Measurements from ENCODE around the gene FOXD4.
"Not testable (repeated sequence)": the region's sequence is repeated elsewhere in the genome, so short reads cannot be mapped to it uniquely, and the experiment has no call there.

The FOXD4 gene

GRCh38 chr9:117995-118467 is at the start of gene FOXD4:
Gene FOXD4 (minus strand): TSS chr9:118417. CDS start chr9:118119, 298 bp downstream.
- ATAC-seq, DNase-seq: not testable (repeated sequence)

DNA sequence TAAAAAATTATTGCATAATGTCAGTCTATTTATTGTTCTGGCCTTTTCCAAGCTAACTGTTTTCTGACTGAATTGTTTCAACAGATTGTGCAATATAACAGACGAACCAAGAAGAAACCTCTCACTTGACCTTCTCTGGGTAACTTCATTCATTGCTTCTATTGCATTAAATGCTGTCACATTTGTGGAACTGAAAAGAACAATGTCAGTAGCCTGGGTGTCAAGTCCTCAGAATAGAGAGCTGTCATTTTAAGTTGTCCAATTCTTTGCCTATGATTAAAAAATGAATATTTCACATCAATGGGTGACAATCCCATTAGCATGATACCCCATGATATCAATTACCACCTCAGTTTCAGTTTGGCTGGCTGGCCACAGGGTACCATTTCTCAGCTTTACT is 41.7 kb upstream of the FOXD4 start:
- DNase-seq, ATAC-seq: not testable (repeated sequence)

- ATAC-seq, DNase-seq: not testable (repeated sequence)
These were observed 33.0 kb upstream of the FOXD4 start for GRCh38 chr9:151173-151572.

DNA sequence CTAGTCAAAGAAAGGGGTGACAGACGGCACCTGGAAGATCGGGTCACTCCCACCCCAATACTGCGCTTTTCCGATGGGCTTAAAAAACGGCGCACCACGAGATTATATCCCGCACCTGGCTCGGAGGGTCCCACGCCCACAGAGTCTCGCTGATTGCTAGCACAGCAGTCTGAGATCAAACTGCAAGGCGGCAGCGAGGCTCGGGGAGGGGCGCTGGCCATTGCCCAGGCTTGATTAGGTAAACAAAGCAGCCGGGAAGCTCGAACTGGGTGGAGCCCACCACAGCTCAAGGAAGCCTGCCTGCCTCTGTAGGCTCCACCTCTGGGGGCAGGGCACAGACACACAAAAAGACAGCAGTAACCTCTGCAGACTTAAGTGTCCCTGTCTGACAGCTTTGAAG is 21.7 kb upstream of the FOXD4 start:
- ATAC-seq, DNase-seq: not testable (repeated sequence)

- peak; percentile 46 for DNase-seq
- ATAC-seq = not testable (repeated sequence)
These were observed 848 bp downstream of the FOXD4 start for GRCh38 chr9:117144-117994.

DNA sequence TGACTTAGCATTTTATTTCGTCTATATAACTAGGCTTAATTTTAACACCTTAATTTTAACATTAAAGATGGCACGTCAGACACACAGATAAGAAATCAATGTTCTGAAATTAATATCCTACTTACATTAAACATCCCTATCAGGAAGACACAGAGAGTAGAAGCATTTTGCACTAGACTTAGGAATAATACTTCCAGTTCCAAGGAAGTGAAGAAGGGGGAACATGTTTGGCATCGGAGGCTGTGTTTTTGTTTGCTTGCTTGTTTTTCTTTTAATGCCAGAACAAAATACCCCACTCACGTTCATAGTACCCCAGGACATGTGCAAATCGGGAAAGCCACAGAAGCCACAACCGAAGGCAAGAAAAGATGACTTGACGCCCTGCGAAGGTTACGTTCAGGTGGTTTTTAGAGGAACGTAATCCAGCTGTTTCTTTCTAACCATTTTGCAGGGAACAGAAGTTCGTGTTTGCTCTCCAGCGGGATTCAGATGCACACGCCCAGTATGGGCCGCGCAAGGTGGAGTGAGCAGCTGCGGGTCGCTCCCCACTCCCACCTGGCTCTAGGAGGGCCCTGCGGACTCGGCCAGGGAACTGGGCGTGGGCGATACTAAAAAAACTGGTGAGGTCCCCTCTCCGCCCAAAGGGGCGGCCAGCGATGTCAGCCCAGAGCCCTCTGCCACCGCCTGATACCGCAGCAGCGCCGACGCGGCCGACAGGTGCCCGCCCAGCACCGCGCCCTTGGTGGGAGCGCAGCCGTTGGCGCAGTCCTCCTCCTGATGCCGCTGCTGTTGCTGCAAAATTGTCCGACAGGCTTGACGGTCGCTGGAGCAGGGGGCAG is 1.8 kb downstream of the FOXD4 start:
- not testable (repeated sequence) for ATAC-seq, DNase-seq

GRCh38 chr9:115118-115451 is 3.1 kb downstream of the FOXD4 start:
- not testable (repeated sequence) for DNase-seq, ATAC-seq

DNA sequence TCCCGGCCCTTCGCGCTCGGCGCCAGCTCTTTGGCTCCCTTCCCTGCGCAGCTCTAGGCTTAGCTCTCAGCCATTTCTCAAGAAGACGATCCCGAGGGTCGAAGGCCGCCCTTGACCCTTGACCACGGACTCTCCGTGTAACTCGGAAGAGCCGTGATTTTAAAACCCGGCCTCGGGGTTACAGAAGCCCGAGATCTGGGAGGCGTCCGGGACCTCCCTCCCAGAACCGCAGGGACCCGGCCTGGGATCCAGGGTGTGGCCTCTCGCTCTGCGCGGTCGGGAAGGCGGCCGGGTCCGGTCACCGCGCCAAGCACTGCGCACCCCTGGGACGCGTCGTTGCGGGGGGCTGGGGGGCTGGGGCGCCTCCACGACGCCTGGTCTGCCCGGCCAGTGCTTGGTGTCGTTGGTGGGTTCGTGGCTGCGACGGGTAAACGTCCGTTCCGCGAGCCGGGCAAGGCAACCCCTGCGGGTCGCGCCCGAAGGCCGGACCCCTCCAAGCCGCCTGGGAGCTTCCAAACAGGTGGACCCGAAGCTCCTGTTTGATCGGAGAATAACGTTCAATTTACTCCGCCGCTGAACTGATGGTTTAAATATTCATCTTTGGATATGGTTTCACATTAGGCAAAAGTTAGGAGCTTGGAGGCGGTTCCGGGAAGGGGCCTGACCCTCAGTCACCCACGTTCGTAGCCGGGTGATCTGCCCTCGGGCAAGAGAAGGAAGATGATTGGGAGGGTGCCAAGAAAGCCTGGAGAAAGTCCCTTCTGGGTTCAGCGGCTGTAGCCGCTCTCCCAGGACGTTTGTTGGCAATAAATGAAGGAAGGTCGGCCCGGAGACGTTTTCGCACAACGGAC is 3.7 kb downstream of the FOXD4 start:
- peak; percentile 3 for ATAC-seq
- not testable (repeated sequence) for DNase-seq

- peak; percentile 83 for ATAC-seq
- DNase-seq = peak; percentile 53
These were observed 4.5 kb downstream of the FOXD4 start for GRCh38 chr9:113468-114266.

DNA sequence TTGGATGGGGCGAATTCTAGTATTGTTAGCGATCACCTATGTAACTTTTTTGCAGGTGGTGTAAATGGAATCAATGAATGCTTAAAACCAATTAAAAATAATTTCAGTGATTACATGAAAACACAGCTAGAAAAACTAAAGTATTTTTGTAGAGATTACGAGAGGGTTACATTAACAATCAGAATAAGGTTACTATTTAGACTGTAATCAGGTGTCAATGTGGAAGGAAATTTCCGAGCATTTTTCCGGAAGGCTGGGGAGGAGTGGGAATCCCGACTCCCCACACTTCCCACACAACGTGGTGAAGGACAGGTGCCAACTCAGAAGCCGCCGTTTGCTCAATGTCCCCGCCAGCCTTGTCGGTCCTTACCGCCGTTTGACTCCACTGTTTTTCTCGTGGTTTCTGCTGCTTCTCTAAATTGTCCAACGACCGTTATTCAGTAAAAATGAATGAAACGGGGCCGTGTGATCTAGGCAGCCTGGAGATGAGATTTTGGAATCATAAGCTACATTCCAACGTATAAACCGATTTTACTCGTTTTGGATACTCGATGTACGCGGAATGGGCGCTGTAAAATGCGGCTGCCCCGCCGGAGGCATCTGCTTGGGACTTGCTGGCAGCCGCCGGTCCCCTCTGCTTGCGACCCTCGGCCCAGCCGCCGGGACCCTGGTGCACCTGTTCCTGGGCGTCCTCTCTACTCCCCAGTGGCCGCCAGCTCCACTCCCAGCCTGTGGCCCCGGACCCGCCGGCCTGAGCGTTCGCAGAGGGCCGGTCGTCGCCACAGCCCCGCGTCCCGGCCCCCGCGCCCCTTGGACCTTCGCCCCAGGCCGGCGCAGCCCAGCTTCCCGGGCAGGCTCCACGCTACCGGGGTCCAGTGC is 5.4 kb downstream of the FOXD4 start:
- not testable (repeated sequence) for ATAC-seq, DNase-seq

DNA sequence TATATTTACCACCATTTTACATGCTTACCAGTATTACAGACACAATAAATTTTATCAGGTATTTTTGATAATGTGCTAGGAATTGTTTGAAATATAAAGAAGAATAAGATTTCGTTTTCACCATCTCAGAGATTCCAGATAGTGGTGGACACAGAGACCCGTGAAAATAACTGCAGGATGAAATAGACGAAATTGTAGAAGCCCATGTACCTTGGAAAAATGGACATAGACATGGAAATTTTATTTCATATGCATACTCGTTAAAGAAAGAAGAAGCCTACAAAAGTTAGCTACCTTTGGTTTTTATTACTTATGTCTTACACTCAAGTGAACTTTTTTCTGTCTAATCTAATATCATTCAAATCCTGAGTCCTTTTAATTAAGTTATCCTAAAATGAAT is 7.5 kb downstream of the FOXD4 start:
- not testable (repeated sequence) for ATAC-seq

DNA sequence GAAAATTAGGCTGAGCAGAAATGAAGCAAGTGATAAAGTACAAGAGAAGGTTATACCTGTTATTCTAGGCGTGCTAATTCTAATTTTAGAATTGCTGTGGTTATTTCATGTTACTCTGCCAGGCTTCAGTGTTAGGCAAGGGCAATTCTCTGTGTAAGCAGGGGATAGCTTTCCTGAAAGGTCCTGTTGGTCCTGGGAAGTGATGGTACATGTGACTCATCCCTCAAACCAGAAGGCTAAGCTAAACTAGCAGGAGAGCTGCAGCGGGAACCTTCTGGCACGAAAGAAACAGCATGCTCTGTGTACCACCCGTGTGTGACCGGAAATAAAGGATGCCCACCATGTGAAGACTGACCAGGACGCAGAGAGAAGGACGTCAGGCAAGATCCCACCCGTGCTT is 8.7 kb downstream of the FOXD4 start:
- not testable (repeated sequence) for ATAC-seq, DNase-seq

More for the DNA sequence above, 7.5 kb downstream of the FOXD4 start:
- not testable (repeated sequence) for DNase-seq

DNA sequence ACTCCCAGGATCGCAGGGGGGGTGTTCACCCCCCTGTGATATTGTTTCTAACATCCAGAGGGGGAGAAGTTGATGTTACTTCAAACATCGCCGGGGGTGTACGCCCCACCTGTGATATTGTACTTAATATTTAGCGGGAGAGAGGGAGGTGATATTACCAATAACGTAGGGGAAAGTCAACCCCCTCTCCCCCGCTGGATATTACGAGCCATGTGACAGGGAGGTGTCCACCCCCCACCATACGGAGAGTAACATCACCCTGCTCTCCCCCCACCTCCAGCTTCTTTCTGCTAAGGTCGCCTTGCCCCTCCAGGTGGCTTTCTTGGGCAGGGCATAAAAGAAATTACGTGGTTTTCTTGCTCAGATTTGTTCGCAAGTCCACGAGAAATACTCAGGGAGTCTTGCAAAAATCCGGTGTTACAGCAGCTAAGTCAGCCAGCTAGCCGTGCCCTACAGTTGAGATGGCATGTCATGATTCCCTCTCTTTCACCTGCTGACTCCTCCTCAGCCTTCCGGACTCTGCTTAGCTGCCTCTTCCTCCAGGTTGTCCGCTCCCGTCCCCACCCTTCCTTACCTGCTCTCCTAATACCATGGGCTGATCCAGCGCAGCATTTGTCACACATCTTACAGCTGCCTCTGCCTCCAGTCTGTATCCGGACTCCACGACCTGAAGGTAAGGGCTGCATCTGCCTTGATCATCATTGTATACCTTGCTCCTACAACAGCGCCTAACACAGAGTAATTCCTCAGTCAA is 9.3 kb downstream of the FOXD4 start:
- ATAC-seq = peak; percentile 21

DNA sequence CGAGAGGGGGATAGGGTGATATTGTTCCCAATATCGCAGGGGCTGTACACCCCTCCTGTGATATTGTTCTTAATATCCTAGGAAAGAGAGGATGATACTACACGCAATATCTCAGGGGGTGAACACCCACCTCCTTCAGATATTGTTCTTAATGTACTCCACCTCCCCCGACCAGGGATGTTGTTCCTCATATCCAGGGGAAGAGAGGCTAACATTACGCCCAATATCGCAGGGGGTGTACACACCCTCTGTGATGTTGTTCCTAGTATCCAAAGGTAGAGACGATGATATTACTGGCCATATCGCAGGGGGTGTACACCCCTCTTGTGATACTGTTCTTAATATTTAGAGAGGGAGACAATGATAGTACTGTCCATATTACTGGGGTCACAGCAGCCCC is 12.2 kb downstream of the FOXD4 start:
- ATAC-seq, DNase-seq: not testable (repeated sequence)

More for the DNA sequence above, 9.3 kb downstream of the FOXD4 start:
- not testable (repeated sequence) for DNase-seq

- DNase-seq, ATAC-seq: not testable (repeated sequence)
These were observed 17.8 kb downstream of the FOXD4 start for GRCh38 chr9:100430-100829.

DNA sequence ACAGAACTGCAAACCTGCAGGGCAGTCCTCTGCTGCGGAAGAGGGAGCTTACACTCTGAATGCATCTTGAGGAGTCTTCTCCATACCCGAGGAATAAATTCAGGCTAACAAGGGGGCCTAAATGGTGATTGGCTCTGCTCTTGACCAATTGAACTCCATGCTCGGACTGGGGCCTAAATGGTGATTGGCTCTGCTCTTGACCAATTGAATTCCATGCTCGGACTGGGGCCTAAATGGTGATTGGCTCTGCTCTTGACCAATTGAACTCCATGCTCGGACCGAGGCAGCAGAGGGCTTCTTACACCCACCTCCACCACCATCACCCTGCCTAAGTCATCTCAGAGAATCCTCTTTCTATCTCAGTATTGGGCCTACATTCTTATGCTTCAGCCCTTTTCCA is 18.4 kb downstream of the FOXD4 start:
- ATAC-seq, DNase-seq: not testable (repeated sequence)

DNA sequence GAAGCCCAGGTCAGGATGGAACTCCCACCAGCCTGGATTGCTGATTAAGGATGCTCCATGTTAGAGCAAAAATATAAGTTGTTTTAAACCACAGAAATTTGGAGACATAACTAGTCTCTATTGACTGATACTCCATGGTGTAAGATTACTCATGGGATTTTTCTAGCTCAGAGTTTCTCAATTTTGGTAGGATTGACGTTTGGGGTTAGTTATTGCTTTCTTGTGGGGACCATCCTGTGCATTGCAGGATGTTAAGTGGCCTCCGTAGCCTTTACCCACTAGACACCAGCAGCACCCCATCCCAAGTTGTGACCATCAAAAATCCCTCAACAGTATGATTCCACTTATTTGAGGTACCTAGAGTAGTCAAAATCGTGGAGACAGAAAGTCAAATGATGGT is 19.4 kb downstream of the FOXD4 start:
- DNase-seq, ATAC-seq: not testable (repeated sequence)

GRCh38 chr9:94992-95391 is 23.2 kb downstream of the FOXD4 start:
- ATAC-seq, DNase-seq: not testable (repeated sequence)

DNA sequence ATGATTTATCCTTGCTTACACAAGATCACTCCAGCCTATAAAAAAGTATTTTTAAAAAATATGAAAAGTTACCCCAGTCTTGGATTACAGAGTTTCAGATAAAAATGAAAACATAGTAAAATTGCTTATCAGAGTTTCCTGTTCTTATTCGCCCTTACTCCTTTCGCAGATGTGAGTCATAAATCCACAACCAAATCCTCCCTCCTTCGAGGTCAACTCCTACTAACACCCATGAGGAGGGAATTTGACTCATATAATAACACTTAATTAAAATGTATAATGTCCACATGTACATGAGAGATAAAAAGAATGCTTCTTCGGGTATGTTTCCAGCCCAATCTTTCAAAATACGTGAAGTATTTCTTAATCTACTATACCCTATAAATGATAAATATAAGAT is 23.9 kb downstream of the FOXD4 start:
- ATAC-seq, DNase-seq: not testable (repeated sequence)
